ENCODE results near the gene GLB1L3.
A peak's percentile ranks its signal among the peaks of the same experiment; 100 is the strongest.
"Not testable (repeated sequence)": the region's sequence is repeated elsewhere in the genome, so short reads cannot be mapped to it uniquely, and the experiment has no call there.

The GLB1L3 gene

GRCh38 chr11:134243913-134244312 is 32.3 kb upstream of the GLB1L3 start:
- no peak overlapping the region for H3K4me3 ChIP-seq (ENCODE audit: low read length)
- TF ChIP-seq ZNF274 (IDR thresholded peaks at IDR 0.05; ENCODE audit: low read depth, low read length), result no peak

DNA sequence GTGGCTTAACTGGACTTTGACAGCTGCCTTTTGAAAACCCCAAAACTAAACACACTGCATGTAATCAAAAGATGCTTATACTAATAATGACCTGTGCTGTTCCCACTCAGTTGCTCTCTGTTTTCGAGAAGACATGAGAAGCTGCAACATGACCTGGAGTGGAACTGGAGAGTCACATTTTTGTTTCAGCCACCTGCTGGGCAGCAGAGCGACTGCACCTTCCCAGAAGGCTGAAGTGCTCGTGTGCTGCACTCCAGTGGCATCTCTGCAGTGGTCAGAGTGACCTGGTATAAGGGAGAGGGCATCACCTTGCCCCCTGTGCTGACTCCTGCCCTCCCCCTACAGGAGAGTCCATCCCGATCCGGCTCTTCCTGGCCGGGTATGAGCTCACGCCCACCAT is 31.6 kb upstream of the GLB1L3 start:
- H3K4me3 ChIP-seq (ENCODE audit: low read length), result no peak overlapping the region
- no peak for TF ChIP-seq ZNF274 (IDR thresholded peaks at IDR 0.05; ENCODE audit: low read depth, low read length)

- no peak overlapping the region for H3K4me3 ChIP-seq (ENCODE audit: low read length)
- TF ChIP-seq ZNF274 (IDR thresholded peaks at IDR 0.05; ENCODE audit: low read depth, low read length), result no peak
These were observed 30.7 kb upstream of the GLB1L3 start for GRCh38 chr11:134245434-134245833.

GRCh38 chr11:134246100-134246499 is 30.1 kb upstream of the GLB1L3 start:
- no peak for TF ChIP-seq ZNF274 (IDR thresholded peaks at IDR 0.05; ENCODE audit: low read depth, low read length)
- H3K4me3 ChIP-seq (ENCODE audit: low read length), result no peak overlapping the region

- no peak overlapping the region for H3K4me3 ChIP-seq (ENCODE audit: low read length)
- TF ChIP-seq ZNF274 (IDR thresholded peaks at IDR 0.05; ENCODE audit: low read depth, low read length), result no peak
These were observed 29.5 kb upstream of the GLB1L3 start for GRCh38 chr11:134246678-134247077.

- no peak for TF ChIP-seq ZNF274 (IDR thresholded peaks at IDR 0.05; ENCODE audit: low read depth, low read length)
- no peak overlapping the region for H3K4me3 ChIP-seq (ENCODE audit: low read length)
These were observed 27.2 kb upstream of the GLB1L3 start for GRCh38 chr11:134248910-134249480.

- TF ChIP-seq ZNF274 (IDR thresholded peaks at IDR 0.05; ENCODE audit: low read depth, low read length), result no peak
- H3K4me3 ChIP-seq (ENCODE audit: low read length), result no peak overlapping the region
These were observed 25.9 kb upstream of the GLB1L3 start for GRCh38 chr11:134250246-134250645.

GRCh38 chr11:134250675-134251074 is 25.5 kb upstream of the GLB1L3 start:
- no peak for TF ChIP-seq ZNF274 (IDR thresholded peaks at IDR 0.05; ENCODE audit: low read depth, low read length)
- no peak overlapping the region for H3K4me3 ChIP-seq (ENCODE audit: low read length)

GRCh38 chr11:134252346-134253187 is 23.6 kb upstream of the GLB1L3 start:
- H3K4me3 ChIP-seq (ENCODE audit: low read length), result peak overlapping the region; percentile 93
- TF ChIP-seq ZNF274 (IDR thresholded peaks at IDR 0.05; ENCODE audit: low read depth, low read length), result no peak

DNA sequence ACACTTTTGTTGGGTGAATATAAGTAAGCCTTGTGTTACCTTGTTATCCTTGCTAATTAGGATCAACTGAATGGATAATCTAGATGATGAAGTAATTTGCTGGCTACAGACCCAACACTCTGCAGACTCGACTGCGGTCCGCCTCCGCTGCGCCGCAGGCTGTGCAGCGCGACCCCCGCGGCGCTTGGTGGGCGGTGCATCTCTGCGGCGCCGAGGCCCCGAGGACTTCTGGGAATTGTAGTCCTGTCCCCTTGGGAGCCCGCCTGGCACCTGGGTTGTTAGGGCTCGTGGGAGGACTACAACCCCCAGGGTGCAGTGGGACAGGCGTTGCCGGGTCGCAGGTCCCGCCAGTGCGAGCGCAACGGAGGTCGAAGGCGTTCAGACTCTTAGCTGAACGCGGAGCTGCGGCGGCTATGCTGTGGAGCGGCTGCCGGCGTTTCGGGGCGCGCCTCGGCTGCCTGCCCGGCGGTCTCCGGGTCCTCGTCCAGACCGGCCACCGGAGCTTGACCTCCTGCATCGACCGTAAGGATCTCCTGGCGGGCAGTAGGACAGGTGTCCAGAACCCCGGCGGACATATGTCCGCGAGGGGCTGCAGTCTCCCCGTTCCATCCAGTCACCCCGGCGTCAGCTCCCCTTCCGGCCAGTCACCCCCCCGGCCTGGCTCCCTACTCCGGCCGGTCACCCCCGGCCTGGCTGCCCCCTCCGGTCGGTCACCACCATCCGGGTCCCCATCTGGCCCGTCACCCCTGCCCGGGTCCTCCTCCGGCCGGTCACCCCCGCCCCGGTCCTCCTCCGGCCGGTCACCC is 22.8 kb upstream of the GLB1L3 start, which contains the start of the genes ACAD8 and THYN1:
ACAD8 (plus strand) TSS at position 381 of the 806 bp plus-strand sequence; CDS start at position 414, 33 bp downstream.
THYN1 (minus strand) TSS at position 165 of the 806 bp plus-strand sequence. CDS start 470 bp downstream, outside the sequence.
- H3K4me3 ChIP-seq (ENCODE audit: low read length), result peak within 1 kb of the TSS; percentile 93
- TF ChIP-seq ZNF274 (IDR thresholded peaks at IDR 0.05; ENCODE audit: low read depth, low read length), result no peak

GRCh38 chr11:134254433-134255183 is 21.6 kb upstream of the GLB1L3 start:
- no peak for TF ChIP-seq ZNF274 (IDR thresholded peaks at IDR 0.05; ENCODE audit: low read depth, low read length)
- H3K4me3 ChIP-seq (ENCODE audit: low read length), result peak overlapping the region; percentile 93

GRCh38 chr11:134255184-134255561 is 21.0 kb upstream of the GLB1L3 start:
- not testable (repeated sequence) for H3K4me3 ChIP-seq (ENCODE audit: low read length)

GRCh38 chr11:134257101-134257500 is 19.1 kb upstream of the GLB1L3 start:
- H3K4me3 ChIP-seq (ENCODE audit: low read length), result no peak overlapping the region
- TF ChIP-seq ZNF274 (IDR thresholded peaks at IDR 0.05; ENCODE audit: low read depth, low read length), result no peak

DNA sequence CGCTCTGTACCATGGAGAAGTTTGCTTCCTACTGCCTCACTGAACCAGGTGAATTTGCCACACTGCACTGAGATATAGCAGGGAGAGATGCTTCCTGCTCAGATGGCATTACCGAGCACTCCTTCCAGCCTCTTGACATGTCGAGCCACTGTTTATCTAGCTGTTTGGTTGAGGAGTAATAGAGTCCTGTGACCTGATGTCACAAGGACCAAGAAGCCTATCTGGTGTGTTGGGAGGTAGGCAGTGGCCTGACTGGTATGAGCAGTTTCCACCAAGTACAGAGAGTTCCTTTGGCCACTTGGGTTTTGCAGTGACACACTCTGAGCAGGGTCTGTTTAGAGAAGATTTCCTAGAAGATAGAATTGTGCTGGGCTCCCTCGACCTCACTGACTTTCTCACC is 17.6 kb upstream of the GLB1L3 start:
- TF ChIP-seq ZNF274 (IDR thresholded peaks at IDR 0.05; ENCODE audit: low read depth, low read length), result no peak
- H3K4me3 ChIP-seq (ENCODE audit: low read length), result no peak overlapping the region

All from GM08714 (cell line).